Cerebellar nuclear complex (tissue), 1 donor: ENCODE measurements around the gene FBXO41.

ENCODE experiments used
- DNase-seq, 2 experiments: peaks; one replicate each; lab custom pipeline; 2025; lab: John Stamatoyannopoulos, UW

Gene FBXO41

GRCh38 chr2:73212448-73213176 lies 71.7 kb downstream of the FBXO41 start:
- no peak for DNase-seq

GRCh38 chr2:73212098-73212447 lies 72.2 kb downstream of the FBXO41 start:
- no peak for DNase-seq

- no peak for DNase-seq
Measured at GRCh38 chr2:73210696-73211095, 73.6 kb downstream of the FBXO41 start.

- DNase-seq, result no peak
Measured at GRCh38 chr2:73210019-73210418, 74.3 kb downstream of the FBXO41 start.

- DNase-seq, result no peak
Measured at GRCh38 chr2:73208258-73208657, 76.0 kb downstream of the FBXO41 start.

GRCh38 chr2:73205611-73206010 lies 78.7 kb downstream of the FBXO41 start:
- DNase-seq, result no peak
